Effector CD8-positive, alpha-beta T cell (primary cell): ENCODE data around the gene HMCN1.

Source experiments
- DNase-seq: peaks from one replicate; lab custom pipeline; 2025; lab: John Stamatoyannopoulos, UW

HMCN1 gene

DNA sequence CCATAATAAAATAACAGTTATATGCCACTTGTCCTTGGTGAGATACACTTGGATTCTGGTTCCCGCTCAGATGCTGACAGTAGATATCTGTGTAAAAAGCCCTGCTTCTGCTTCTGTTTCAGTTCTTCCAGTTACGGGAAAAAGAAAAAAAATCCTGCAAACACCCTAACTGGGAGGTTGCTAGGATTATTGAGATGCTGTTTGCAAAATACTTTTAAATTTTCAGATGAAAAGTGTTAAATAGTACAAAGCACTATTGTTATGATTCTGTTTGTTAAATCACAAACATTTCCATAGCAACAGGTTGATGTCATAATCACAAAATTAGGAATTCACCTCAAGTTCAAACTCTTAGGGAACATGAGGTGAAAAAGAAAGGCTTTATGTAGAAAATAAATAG is 232.3 kb downstream of the HMCN1 start:
- DNase-seq = no peak

DNA sequence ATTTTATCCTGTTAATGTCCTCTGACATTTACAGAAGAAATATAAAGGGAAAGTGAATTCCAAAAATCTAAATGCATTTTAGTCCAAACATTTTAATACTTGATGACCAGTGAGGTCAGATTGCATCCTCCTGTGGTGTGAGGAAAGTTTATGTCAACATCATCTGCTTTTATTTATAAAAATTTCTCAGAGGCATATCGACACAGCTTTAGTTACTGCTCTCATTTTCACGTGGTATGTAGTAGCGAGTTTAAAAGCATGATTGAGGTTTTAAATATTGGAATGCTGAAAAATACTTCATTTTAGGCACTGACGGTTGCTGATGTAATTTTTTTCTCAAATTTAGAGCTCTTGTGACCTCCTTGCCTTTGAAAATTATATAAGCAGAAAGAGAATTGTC is 234.8 kb downstream of the HMCN1 start:
- no peak for DNase-seq

DNA sequence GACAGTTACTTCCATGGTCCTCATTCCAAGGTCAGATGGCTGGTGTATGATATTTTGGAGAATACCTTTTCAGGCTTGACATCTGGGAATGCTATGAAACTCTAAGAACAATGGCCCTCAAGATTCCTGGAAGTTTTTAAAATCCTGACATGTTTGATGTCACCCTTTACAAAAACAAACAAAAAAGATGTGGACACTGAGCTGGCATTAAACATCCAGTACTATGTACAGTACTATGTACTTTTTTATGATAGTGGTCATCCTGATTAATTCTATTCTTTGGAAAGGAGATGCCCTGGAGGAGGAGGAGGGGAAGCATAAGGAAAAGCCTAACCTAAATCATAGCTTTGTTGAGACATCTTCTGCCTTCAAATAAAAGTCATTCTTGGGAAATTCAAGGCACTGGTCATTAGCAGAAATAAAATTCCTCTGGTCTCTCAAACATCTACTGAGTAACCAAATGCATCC is 235.4 kb downstream of the HMCN1 start:
- DNase-seq = no peak

DNA sequence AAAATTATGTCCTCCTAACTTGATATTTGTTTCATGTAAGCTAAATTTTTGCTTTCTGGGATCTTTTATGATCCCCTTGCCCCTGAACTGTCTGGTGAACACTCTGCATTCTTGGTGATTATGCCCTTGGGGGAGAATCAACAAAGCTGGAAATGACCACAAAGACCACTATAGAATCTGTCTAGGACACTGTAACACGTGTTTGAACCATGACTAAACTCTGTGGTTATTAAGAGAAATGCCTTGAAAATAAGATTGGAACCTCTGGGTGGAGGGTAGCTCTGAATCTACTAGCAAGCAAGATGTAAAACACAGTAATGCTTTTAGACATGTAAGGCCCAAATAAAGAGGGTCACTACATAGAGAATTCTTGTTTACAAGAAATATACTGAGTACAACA is 237.5 kb downstream of the HMCN1 start:
- DNase-seq = no peak

DNA sequence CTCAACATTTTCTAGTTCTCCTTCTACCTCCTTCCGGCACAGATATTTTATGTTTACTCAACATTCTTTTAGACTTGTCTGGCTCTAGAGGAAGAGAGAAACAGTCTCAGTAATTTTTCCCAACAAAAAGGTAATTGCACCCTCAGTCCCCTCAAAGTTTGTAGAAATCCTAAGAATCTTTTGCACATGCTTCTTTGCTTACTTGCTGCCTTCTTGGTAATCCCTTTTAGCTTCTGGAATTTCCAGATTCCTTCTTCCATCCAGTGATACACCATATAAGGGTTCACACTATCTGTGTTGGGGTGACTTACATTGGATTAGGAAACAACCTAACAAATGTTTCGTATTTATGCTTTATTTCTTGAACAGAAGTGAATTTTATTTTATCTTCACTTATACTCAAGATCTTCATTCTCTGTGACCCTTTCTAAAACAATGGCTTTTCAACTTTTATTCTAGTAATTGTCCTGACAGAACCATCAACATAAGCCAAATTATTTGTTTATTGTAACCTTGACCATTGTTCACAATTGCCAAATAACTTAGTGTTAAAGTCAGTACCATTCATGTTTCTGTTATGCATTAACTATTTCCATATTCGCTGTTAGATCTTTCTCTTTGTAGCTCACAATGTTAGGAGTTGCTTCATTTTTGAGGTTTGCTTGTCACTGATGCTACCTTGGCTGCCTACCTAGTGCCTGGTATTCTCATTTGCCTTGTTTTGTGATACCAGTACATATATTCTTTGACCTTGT is 238.1 kb downstream of the HMCN1 start:
- no peak for DNase-seq

DNA sequence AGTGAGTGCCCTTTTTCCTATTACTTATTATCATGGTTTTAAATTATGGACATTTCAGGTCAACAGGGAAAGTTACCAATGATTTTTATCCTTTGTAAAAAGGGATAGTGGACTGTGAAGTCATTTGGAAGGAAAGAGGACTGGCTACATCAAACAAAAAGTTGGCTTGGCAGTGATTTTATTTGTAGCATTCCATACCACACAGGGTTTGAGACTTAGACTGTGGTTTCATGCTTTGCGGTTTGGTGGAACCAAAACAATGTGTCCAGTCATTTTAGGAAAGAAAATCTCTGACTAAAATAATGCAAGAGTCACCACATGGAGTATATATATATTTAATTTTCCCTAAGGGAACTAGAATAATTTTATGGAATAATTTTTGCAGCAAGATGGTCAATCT is 239.5 kb downstream of the HMCN1 start:
- DNase-seq = no peak

DNA sequence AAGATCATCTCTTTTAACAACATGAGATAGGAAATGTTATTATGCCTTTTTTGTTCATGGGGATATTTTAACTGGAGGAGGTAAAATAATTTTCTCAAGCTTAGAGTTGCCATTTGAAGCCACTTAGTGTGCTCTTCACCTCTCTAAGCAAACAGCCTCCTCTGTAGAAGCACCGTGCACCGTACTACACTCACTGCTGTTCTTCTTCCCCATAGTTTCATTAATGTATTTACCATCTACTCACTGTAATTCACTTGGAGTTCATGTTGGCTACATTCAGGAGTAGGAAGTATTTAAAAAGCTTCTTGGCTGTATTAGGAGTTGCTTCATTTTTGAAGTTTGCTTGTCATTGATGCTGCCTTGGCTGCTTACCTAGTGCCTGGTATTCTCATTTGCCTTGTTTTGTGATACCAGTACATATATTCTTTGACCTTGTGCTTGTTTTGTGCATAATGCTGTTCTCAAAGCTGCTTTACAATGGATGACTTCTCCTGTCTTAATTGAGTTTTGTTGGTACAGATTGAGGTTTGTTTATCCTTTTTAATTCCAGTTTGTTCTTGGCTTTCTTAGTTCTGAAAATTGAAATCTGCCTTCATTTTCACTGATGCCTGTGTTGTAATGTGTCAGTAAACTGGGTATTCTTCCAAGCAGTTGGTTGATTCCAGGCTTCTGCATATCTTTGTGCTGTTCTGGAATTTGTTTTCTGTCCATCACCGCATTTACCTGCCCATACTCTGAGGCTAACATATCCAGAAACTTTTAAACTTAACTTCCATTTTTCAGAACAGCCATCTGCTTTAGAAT is 240.4 kb downstream of the HMCN1 start:
- DNase-seq = no peak

DNA sequence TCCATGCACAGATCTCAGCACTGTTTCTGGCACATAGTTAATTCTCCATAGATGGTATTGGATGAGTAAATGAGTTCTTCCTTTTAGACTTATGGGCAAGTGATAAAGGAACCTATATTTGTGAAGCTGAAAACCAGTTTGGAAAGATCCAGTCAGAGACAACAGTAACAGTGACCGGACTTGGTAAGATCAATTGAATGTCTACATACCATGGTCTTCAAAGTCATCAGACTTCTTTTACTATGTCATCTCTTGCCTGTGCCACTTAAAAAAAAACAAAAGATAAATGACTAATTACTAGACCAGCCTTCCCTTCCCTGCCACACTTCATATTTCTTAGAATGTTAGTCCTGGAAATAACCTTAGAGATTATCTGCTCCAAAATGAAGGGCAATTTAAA is 246.7 kb downstream of the HMCN1 start:
- DNase-seq = no peak

DNA sequence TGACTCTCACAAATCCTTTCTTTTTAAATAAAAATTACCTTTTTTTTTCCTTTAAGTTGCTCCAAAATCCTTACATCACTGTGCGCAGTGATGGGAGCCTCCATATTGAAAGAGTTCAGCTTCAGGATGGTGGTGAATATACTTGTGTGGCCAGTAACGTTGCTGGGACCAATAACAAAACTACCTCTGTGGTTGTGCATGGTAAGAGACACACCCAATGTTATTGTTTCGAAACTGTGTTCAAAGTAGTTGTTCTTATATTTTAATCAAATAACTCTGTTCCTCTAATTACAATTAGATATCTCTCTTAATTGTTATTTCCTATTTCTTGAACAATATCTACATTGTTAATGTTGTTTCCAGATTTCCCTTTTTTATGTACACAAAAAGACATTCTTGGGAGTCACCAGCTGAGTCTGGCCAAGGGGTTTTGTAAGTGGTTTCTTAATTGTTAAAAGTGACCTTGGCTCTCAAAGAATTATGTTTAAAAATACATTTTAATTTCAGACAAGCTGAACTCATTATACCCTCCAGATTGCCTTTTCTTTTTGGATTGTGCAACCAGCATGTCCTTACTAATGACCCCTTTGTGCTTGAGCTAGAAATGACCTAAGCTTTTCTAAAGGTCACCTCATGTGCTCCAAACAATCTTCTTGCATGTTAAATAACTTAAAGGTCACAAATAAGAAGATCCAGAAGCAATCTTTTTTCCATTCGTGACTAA is 250.1 kb downstream of the HMCN1 start:
- no peak for DNase-seq

DNA sequence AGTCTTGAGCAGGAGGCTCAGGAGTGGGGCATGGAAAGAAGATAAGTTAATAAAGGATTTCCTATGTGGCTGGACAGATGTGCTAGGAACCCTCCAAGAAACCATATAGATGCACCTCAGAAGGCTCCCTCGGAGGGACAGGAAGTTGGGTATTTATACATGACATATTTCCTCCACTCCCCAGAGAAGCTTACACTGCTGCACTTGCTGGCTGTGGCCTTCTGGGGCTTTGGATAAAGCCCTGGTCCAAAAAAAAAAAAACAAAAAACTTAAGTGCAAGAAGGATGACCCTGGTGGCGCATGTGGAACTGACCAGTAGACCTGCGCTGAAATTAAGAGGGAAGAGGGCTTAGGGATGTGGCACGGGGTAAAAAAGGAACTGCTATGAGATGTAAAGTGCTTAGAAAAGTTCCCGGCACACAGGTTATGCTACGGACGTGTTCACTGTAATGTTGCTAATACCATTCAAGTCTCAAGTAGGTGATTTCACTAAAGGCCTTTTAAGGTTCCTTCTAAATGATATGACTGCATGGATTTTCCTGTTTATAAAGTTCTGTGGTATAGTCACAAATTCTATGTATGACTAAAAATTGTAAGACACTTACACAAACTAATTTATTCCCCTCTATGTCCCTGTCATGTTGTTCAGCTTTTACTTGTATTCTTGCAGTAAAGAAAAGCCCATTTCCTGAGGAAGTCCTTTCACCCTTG is 253.6 kb downstream of the HMCN1 start:
- DNase-seq = no peak

DNA sequence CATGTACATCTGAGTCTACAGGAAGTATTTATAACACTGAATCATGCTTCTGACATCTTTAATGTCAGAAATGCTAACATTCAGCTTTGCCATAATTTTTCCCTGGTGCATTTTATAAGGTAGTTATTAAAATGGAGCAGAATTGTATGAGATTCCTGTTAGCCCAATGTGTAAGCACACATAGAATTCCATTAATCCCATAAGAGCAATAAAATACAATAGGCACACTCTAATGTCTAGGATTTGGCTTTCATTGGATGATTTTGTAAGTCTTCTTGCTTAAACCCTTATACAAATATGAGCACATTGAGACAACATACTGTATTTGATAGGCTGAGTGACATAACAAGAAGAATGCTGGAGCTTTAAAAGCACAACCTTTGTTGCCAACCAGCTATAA is 256.4 kb downstream of the HMCN1 start:
- no peak for DNase-seq

DNA sequence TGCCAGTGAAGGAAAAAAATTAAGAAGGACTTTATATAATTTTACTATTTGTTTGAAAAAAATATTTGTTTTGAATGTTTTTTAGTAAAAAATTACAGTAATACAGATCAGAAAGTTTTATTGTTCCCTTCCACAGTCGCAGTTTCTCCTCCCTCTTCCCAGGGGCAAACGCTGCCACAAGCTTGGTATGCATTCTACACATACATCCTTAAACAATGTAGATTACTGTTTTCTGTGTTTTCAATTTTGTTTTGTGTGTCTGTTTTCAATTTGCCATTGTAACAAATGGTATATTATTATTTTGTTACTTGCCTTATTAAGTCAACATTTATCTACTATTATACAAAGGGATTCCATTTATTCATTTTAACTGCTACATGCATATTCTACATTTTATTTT is 257.1 kb downstream of the HMCN1 start:
- no peak for DNase-seq

DNA sequence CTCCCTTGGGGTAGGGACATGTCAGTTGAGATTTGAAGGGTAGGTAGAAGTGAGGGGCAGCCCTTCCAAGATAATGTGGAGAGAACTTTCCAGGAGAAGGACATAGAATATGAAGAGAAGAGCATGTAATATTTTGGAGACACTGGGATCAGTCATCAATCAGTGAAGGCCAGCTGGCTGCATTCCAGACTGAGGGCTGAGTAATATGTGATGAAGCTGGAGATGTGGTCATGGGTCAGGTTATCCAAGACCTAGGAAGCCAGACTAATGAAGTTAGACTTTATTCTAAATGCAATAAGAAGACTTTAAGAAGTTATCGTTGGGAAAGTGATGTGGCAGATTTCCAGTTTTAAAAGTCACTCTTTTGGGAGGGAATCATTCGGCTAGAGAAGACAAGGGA is 262.0 kb downstream of the HMCN1 start:
- DNase-seq = no peak

DNA sequence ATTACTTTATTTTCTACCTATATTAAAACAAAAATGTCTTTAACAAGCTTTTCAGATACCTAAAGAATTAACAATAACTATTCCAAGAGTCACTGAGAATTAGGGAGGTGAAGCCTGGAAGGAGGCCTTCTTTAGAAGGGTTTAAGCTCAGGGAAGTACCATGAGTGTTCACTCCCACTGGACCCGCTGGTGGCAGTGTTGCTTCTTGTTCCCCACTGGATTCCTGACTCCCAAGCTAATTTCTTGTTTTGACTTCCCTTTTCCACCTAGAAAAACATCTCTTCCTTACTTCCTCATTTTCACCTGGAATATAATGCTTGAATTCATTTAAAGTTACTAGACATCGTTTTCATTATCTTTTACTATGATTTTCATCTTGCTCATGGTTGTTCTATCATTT is 264.2 kb downstream of the HMCN1 start:
- no peak for DNase-seq

DNA sequence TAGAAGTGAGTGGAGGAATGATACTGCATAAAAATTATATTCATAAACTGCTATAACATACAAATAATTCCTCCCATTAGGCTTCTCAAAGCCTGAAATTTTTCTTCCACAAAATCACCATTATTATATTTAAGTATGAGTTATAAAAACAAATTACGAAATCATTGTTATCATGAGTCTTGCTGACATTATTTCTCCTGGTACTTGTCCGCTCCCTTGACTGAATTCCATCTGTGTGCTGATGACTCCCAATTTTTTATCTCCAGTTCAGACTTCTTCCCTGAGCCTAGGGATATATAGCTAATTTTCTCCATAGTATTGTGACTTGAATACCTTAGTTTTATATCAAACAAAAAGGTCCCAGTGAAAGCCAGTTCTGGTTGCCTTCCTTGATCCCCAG is 268.2 kb downstream of the HMCN1 start:
- no peak for DNase-seq

DNA sequence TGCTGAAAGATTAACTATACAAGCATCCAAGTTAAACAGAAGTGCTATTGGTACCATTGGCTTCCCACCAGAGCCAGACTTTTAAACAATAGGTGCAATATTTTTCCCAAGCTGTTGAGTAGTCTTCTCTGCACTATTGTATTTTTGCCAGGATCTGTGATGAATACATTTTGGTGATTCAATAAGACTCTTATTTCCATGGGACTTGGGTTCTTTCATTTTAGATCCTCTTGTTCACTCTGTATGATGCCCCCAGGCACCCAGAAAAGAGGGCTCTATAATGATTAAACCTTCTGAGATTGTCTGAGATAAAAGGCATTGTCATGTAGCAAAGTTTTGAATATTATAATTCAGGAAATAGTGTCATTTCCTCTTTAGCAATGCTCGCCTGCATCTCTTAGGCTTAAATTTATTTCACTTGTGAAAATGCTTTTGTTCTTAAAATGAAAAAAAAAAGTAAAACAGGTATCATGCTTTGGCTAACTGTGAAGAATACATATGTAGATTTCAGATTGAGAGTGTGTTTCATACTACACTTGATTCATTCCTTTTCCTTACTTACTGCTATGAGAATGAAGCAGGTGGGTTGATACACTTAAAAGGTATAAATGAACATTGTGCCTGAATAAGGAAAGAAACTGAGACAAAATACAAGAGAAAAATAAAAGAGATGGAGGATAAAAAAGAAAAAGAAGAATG is 275.0 kb downstream of the HMCN1 start:
- no peak for DNase-seq

DNA sequence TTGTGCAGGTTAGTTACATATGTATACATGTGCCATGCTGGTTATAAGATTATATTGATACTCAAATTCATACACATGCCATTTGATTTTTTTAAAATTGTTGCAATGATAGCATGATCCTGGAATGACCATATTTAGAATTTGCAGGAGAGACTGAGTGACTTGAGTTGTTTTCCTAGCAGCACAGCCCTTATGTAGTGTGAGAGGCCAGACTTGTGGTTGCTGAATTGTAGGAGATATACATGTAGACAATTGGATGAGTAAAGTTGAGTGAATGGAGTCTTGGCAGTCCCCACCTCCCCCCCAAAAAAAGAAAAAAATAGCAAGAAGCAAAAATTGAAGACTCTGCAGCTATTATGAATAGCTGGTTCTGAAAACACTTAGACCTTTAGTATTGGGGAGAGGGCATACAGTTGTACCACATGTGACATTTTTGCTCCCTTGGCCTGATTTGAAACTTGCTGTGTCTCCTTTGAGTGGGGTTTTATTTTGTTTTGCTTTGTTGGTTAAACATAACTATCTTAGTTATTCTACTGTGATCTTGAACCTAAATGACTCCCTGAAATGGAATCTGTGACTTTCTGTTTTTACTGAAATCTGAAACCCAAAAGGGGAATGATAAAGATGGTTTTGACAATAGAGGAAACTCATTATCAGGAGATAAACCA is 280.3 kb downstream of the HMCN1 start:
- DNase-seq = no peak

DNA sequence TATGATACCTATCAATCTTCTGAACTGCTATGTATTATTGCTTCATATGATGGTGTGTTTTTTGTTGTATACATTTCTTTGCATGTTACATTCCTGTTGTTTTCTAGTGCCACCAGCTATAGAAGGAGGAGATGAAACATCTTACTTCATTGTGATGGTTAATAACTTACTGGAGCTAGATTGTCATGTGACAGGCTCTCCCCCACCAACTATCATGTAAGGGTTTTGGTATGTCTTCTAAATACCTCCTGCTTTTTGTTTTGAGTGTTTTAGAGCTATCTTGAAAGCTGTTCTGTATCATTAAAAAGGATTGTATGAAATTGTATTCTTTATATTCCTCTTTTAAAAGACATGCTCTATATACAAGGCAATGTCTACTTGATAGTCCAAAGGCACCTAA is 282.7 kb downstream of the HMCN1 start:
- DNase-seq = no peak

DNA sequence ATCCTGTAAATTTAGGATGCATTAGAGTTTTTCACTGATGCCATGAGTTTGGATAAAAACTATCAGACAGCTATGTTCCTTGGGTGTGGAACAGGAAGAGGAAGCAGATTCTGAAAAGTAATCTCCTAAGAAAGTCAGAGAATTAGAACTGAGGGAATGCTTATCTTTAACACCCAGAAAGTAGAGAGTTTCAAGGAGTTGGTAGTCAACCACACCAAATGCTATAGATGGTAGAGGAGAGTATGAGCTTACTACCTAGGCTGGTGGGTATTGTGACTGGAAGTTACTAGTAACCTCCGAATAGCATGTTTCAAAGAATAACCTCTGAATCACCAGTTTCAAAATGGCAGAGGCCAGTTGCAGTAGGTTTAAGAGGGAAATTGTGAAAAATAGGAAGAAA is 288.0 kb downstream of the HMCN1 start:
- no peak for DNase-seq

DNA sequence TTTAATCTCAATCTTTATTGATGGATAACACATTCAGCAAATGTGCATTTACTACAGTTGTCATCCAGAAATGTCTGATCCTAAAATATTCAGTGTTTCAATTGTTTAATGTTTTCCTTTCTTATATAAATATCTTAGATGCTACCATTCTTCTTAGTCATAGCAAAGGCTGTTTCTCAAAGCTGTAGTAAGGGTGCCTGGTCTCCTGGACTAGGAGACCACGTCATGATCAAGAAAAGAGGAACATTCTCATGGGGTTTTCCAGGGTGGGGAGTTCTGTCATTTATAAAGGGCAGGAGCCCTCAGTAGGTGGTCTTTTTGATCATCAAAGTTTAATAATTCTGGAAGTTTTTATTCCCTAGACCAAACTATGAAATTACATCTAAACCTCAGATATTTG is 292.8 kb downstream of the HMCN1 start:
- no peak for DNase-seq

DNA sequence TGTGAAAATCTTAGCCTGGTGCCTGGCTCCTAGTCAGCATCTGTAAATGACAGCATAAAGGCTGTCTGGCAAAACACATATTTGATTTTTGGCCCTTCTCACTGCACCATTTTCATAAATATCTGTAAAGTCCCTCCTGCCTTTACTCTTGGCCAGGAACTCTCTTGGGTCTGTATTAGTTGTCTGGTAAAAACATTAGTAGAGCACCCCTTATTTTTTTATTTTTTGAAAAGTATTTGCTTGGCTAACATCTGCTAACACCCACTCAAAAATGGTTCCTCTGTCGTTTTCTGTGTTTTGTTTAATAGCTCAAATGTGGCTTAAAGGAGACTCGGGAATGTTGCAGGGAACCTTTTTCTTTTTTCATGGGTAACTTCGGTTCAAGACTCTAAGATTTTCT is 293.4 kb downstream of the HMCN1 start:
- DNase-seq = no peak
